Stimulated activated CD8-positive, alpha-beta memory T cell treated with anti-CD3 and anti-CD28 coated beads, Interleukin-4, amount 100 ng/mL, for 1 hour (primary cell): ENCODE data around the gene CSNK2B.

Experiments
- DNase-seq, 2 donors: peaks; one replicate each; pipeline ENCODE4 v3.0.0-alpha.2; 2020; ENCODE audit warnings: low read depth in 2 of 2, low spot score in 1 of 2

CSNK2B gene

DNA sequence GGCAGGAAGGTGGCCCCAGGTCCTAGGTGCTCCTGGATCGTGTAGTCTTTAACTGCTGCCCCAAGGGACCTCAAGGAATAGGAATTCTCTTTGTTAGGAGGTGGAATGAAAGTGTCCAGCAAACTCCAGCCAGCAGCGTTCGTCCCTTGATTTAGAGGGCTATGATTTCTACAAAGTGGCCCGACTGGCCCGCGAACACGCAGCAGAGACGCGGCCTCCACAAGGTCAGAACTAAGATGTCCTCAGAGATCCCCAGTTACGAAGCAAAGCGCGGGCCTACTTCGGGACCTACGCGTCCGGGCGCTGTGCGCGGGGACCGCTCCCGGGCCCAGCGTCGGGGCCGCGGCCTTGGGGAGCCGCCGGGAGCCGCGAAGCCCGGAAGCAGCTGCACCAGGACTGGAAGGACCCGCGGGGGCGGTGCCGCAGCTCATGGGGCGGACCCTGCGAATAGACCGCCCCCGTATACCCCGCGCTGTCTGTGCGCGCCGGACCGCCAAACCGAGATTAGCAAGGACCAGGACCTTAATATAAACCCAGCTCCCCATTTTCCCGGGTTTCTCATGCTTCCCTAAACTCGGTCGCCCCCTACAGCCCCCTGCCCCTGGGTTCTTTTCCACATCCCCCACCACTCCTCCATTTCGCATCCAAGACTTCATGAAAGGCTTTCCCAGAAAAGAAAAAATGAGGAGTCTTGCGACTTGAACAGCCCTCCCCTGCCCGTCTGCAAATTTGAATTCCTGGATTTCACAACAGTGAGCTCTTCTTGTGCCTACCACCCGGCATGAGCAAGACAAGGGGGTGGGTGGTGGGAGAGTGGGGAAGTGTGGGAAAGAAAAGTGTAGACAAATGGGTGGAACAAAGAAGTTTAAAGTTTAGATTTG, 5.3 kb upstream of the CSNK2B start, which contains the start of gene C6orf47:
C6orf47 (minus strand) TSS at position 398 of the 881 bp plus-strand sequence. CDS start 831 bp downstream, outside the sequence.
- peak; percentile 59 to 66 for DNase-seq

DNA sequence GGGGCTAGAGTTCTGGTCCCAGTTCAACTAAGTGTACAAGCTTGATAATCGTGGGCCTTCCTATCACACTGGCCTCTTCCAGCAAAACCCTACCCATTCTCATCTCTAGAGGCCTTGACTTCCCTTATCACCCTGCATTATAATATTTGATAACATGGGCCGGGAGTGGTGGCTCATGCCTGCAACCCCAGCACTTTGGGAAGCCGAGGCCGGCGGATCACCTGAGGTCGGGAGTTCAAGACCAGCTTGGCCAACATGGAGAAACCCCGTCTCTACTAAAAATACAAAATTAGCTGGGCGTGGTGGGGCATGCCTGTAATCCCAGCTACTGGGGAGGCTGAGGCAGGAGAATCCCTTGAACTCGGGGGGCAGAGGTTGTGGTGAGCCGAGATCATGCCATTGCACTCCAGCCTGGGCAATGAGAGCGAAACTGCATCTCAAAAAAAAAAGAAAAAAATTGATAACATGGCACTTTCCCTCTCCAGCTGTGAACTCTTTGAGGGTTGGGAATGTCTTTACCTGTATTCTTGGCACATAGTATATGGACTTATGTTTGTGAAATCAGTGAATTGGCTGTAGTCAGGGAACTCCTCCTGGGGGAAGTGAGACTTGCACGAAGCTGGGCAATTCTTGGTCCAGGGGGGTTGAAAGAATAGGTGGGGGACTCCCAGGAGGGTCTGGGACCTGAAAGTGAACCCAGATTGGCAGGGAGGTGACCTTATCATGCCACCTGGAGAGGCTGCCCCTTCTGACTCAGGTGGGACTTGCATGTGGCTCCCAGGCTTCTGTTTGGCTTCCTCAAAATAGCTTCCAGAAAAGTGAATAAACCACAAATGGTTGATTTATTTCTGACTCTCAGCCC, 4.4 kb upstream of the CSNK2B start:
- DNase-seq: no peak

DNA sequence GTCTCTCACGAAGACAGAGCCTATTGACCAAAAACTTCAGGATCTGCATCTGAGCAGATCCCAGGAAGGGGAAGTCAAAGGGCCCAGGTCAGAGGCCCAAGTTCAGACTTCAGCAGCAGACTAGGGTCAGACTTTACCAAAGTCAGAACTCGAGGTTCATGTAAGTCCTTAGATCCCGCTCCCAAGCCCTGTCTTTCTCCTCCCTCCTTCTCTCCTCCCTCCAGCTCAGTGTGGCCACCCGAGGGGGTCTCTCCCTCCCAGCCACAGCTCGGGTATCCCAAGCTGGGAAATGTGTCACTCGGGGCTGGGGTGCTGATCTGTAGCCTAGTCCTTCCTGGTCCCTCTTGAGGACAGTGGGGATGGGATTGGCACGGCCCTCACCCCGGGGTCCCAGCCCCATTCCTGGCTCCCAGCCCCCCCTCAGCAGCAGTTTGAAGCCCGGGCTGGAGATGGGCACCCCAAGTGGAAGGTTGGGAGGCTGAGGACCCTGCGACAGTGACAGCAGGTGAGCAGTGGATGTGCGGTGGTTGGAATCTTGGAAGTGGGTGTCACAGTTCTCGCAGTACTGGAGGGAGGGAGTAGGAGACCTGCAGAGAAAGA, 3.7 kb upstream of the CSNK2B start:
- no peak for DNase-seq

DNA sequence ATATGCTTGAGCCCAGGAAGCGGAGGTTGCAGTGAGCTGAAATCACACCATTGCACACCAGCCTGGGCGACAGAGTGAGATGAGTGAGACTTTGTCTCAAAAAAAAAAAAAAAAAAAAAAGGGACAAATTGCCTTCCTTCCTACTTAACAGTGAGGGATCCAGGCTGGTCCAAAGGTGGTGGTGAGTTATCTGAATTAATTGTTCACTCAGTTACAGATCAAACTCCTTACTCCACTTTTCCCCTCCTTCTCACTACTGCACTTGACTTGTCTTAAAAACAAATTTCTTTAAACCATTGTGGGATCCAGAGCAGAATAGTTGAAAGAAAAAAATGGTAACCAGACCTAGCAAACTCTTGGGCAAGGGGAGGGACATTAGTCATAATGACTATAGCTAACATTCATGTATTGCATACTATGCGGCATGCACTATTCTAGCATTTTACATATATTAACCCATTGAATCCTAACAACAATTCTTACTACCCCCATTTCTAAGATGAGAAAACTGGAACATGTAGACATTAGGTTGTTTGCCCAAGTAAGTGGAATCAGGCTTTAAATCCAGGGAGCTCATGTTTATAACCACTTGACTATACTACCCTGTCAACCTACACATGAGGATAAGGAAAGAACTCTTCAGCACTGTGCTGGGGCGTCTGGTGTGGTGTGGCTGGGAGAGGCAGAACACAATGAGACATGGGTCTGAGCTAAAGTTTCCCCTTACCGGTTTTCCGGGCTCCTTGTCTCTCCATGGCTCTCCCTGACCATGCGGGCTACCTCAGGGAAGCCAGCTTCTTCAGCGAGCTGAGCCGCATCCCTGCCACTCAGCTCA, 2.5 kb upstream of the CSNK2B start:
- DNase-seq: no peak

GRCh38 chr6:31663961-31664789, 1.7 kb upstream of the CSNK2B start:
- DNase-seq: no peak

- DNase-seq: peak; percentile 68 to 82
These were observed 935 bp upstream of the CSNK2B start, which contains the start of gene GPANK1 for GRCh38 chr6:31664790-31665500. Gene GPANK1 (minus strand): TSS chr6:31664997. CDS start chr6:31664478, 519 bp downstream.

- DNase-seq: no peak
These were observed 571 bp downstream of the CSNK2B start for GRCh38 chr6:31666337-31666965.

GRCh38 chr6:31669676-31670075, 3.8 kb downstream of the CSNK2B start, which contains the start of gene LY6G5B:
Gene LY6G5B (plus strand): TSS chr6:31669976. CDS start chr6:31670951, 975 bp downstream.
- no peak for DNase-seq

DNA sequence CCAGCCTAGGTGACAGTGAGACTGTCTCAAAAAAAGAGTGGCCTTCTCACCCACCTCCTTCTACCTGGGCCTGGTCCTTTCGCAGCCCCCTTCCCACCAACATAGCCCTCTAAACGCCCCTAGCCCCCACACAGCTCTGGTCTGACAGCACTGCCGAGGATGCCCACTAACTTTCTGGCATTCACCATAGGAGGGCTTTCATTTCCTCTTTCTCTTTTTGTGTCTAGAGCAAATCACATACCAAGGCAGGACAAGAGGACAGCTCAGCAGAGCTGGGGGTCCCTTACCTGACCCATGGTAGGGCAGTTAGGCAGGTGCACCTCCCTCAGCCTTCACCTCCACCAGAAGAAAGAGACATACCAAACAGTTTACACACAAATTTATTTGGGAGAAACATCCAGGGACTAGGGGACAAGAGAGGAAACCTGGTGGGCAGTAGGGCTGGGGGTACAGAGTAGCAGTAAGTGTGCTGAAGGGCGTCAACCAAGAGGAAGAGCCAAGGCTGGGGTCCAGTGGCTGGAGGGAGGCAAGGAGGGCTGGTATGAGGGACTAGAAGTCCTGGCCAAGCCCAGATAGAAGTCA, 10.5 kb downstream of the CSNK2B start:
- no peak for DNase-seq

DNA sequence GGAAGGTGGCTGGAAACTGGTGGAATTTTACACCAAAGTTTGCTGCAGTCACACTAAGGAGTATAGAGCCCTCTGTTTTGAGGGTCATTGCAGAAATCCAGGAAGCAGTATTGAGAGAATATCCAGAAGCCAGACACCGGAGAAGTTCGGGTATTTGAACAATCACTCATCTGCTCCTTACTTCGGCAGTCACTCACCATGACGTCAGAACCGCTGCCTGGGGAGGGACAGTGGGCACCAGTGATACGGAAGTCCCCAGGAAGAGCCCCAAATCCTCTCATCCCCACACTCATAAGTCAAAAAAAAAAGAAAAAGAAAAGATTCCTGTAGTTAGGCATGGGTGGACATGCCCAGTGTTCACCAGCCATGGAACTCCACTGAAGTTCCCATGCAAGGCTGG, 11.0 kb downstream of the CSNK2B start:
- no peak for DNase-seq

GRCh38 chr6:31677955-31678354, 12.1 kb downstream of the CSNK2B start:
- DNase-seq: no peak

- peak in 1 of 2 donors; percentile 45 for DNase-seq
These were observed 14.6 kb downstream of the CSNK2B start, which contains the start of gene LY6G5C for GRCh38 chr6:31680226-31681134. Gene LY6G5C (minus strand): TSS chr6:31681067. CDS start chr6:31680373, 694 bp downstream.

GRCh38 chr6:31681135-31681671, 15.3 kb downstream of the CSNK2B start:
- no peak for DNase-seq

- no peak for DNase-seq
These were observed 17.7 kb downstream of the CSNK2B start for GRCh38 chr6:31683591-31683990.

DNA sequence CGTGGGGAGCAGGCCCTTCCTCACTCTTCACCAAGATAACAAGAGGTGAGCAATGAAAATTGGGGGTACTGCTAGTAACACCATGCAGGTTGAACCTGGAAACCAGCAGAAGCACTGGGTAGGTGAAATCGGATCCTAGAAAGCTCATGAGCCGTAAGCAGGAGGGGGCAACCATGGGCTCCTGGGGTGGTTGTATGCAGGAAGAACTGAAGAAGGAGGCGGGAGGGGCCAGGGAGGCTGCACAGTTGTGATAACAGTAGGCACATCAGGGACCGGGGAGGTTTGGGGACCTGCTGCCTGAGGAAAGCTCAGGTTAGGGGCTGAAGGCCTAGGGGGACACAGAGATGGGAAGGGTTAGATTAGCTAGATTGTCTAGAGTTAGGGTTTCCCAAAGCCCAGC, 20.6 kb downstream of the CSNK2B start:
- DNase-seq: no peak

DNA sequence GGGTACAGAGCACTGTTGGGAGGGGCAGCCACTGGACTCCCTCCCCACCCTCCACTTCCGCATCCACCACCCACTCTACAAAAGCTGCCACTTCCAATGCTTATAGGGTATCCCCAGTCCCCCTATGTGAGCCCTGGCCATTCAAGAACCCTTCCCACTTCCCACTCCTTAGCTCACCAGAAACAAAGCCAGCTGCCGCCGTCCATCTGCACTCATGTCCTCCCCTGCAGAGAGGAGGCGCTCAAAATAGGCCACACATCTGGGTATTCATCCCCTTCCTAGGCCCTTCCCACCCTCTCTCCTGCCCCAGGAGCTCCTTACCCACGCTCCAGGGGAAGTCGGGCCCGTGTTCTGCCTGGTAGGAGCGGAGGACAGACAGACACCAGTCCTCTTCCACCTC, 21.4 kb downstream of the CSNK2B start:
- no peak for DNase-seq
